Muscle layer of colon (tissue), 2 donors: ENCODE data around the gene TMIGD1.

Experiments used
- H3K27ac ChIP-seq: one replicate; pipeline ENCODE4 v1.7.0; 2013; ENCODE audit warnings: low read depth, mild to moderate bottlenecking, low read length, moderate library complexity
- H3K27me3 ChIP-seq, 2 donors: one replicate each; pipeline ENCODE4 v1.7.0; 2013; ENCODE audit warnings: low read length in 2 of 2, mild to moderate bottlenecking in 2 of 2; ENCODE audit not compliant: insufficient read depth in 2 of 2, control insufficient read depth in 1 of 2
- H3K36me3 ChIP-seq: one replicate; pipeline ENCODE4 v1.7.0; 2013; ENCODE audit warnings: mild to moderate bottlenecking, low read length; ENCODE audit not compliant: insufficient read depth
- H3K4me1 ChIP-seq: one replicate; pipeline ENCODE4 v1.7.0; 2013; ENCODE audit warnings: mild to moderate bottlenecking, low read length; ENCODE audit not compliant: insufficient read depth
- H3K4me3 ChIP-seq, 2 donors: one replicate each; pipeline ENCODE4 v1.7.0; 2013; ENCODE audit warnings: low read length in 2 of 2, low read depth in 1 of 2, mild to moderate bottlenecking in 1 of 2, moderate library complexity in 1 of 2
- H3K9ac ChIP-seq: one replicate; pipeline ENCODE4 v1.7.0; 2013; ENCODE audit warnings: low read length
- H3K9me3 ChIP-seq: one replicate; pipeline ENCODE4 v1.7.0; 2013; ENCODE audit warnings: mild to moderate bottlenecking, low read length
- donor health status: abdominal sarcoma.
- donor health status: Adenocarcinoma of cecum.

Gene TMIGD1

DNA sequence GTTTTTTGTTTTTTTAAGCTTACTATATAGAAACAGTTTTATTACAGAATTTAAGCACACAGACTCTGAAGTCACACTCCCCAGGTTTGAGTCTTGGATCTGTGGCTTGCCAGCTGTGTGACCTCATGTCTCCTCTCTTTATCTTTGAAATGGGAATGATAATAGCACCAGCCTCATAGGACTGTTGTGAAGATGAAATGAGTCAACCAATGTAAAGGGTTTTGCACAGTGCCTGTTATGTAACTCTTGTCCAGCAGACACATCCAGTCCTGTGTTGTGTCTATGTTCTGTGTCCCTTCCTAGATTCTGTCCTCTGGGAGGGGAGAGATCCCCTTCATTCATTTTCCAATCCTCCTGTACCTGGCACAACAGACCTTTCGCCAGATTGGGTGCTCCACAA is 41.8 kb upstream of the TMIGD1 start:
- no peak overlapping the region for H3K27ac ChIP-seq
- H3K4me1 ChIP-seq: peaks cover 10% of the 10 kb centered on the region
- H3K4me3 ChIP-seq: no peak overlapping the region
- H3K27me3 ChIP-seq: no peaks in the 10 kb centered on the region
- no peak overlapping the region for H3K9ac ChIP-seq
- no peaks in the 10 kb centered on the region for H3K36me3 ChIP-seq
- H3K9me3 ChIP-seq: no peaks in the 10 kb centered on the region

DNA sequence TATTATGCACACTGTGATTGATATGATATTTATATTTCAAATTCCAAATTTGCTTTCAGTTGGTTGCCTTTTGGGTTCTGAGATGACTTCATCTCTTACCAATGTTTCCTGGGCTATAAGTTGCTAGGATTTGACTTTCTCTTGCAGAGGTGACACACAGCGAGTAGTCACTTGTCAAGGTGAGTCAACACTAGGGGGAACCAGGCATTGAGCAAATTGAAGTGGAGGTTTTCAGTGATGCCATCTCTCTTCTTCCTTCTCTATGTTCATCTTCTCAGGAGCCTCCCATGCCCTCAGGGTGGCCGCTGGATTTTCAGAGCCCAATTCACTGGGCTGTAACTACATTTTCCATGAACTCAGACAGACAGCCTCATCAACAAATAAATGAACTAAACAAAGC is 38.9 kb upstream of the TMIGD1 start:
- no peak overlapping the region for H3K27ac ChIP-seq
- no peak overlapping the region for H3K9ac ChIP-seq
- no peaks in the 10 kb centered on the region for H3K9me3 ChIP-seq
- no peaks in the 10 kb centered on the region for H3K27me3 ChIP-seq
- no peaks in the 10 kb centered on the region for H3K4me1 ChIP-seq
- H3K4me3 ChIP-seq: no peak overlapping the region
- no peaks in the 10 kb centered on the region for H3K36me3 ChIP-seq

DNA sequence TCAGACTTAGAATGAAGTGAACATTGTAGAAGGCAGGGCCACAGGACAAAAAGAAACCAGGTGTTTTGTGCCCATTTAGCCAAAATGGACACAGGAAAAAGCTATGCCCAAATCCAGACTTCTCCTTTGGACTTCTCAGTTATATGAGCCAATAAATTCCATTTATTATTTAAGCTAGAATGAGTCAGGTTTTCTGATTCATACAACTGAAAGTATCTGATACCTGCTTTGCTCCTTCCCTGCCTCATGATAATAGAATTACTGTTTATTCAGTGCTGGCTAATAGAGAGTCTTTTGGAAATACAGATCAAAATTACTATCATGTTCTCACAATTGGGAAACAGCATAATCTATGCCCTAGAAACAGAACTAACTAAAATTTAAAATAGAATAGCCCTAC is 36.1 kb upstream of the TMIGD1 start:
- Histone ChIP-seq H3K27me3 (no peaks in the 10 kb centered on the region), H3K27ac (no peak overlapping the region), H3K36me3 (no peaks in the 10 kb centered on the region), H3K4me1 (no peaks in the 10 kb centered on the region), H3K9me3 (no peaks in the 10 kb centered on the region), H3K9ac (no peak overlapping the region), H3K4me3 (no peak overlapping the region)

GRCh38 chr17:30368912-30369720 is 35.3 kb upstream of the TMIGD1 start:
- H3K9me3 ChIP-seq: no peaks in the 10 kb centered on the region

DNA sequence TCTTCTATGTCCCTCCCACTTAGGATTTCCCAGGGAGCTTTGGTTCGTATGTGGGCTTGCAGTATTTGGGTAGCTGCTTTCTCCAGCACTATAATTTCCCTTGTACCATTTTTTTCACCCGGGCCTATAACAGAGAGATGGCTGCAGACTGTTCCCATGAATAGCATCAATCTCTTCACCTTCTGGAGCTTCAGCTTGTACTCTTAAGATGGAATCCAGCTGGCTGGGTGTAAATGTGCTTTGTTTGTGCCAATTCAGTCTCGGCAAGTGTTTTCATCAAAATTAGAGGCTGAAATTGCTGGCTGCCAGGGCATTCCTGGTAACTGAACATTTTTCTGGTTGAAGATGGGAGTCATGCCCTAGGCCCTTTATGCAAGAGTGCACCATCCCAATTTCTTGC is 32.7 kb upstream of the TMIGD1 start:
- Histone ChIP-seq H3K4me1 (no peaks in the 10 kb centered on the region), H3K36me3 (no peaks in the 10 kb centered on the region), H3K27me3 (no peaks in the 10 kb centered on the region), H3K4me3 (no peak overlapping the region), H3K9me3 (no peaks in the 10 kb centered on the region), H3K9ac (no peak overlapping the region), H3K27ac (no peak overlapping the region)

More at GRCh38 chr17:30368912-30369720, 35.3 kb upstream of the TMIGD1 start:
- no peak overlapping the region for H3K9ac ChIP-seq
- no peaks in the 10 kb centered on the region for H3K27me3 ChIP-seq
- H3K4me3 ChIP-seq: no peak overlapping the region
- no peak overlapping the region for H3K27ac ChIP-seq
- H3K4me1 ChIP-seq: no peaks in the 10 kb centered on the region
- H3K36me3 ChIP-seq: no peaks in the 10 kb centered on the region

- H3K27ac ChIP-seq: no peak overlapping the region
- no peak overlapping the region for H3K4me3 ChIP-seq
Observed at GRCh38 chr17:30363715-30364202, 29.9 kb upstream of the TMIGD1 start.

GRCh38 chr17:30361766-30362279 is 28.0 kb upstream of the TMIGD1 start:
- Histone ChIP-seq H3K4me1 (no peaks in the 10 kb centered on the region), H3K9me3 (no peaks in the 10 kb centered on the region), H3K4me3 (no peak overlapping the region), H3K36me3 (no peaks in the 10 kb centered on the region), H3K27me3 (no peaks in the 10 kb centered on the region), H3K9ac (no peak overlapping the region), H3K27ac (no peak overlapping the region)

More at GRCh38 chr17:30363715-30364202, 29.9 kb upstream of the TMIGD1 start:
- Histone ChIP-seq H3K36me3 (no peaks in the 10 kb centered on the region), H3K9me3 (no peaks in the 10 kb centered on the region), H3K27me3 (no peaks in the 10 kb centered on the region), H3K9ac (no peak overlapping the region), H3K4me1 (no peaks in the 10 kb centered on the region)

DNA sequence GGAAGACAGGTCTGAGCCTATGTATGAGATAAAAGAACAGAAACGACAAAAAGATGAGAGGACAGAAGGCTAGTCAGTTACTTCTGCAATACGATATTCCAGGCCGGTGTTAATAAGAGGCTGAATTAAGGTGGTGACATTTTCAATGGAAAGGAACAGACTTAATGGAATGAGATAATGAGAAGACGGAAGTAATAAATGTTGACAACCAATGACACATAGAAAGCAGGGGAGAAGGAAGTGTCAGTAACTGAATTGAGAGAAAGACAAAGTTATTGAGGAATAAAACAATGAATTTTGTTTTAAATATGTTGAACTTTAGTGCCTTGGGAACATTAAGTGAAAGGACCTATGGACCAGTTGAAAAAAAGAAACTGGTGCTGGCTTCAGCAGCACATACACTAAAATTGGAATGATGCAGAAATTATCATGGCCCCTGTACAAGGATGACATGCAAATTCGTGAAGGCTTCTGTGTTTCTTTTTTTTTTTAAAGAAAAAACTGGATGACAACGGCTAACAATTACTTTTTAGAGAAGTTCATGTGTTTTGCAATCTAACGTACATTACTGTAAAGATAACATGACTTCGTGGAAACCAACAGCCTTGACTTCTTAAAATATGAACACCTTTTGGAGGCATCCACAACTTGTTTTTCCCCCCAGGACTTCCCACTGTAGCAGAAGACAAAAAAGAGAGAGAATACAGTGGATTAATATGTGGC is 26.4 kb upstream of the TMIGD1 start:
- no peak overlapping the region for H3K9ac ChIP-seq
- H3K36me3 ChIP-seq: no peaks in the 10 kb centered on the region
- H3K27me3 ChIP-seq: no peaks in the 10 kb centered on the region
- H3K4me1 ChIP-seq: no peaks in the 10 kb centered on the region
- H3K4me3 ChIP-seq: no peak overlapping the region
- no peaks in the 10 kb centered on the region for H3K9me3 ChIP-seq
- no peak overlapping the region for H3K27ac ChIP-seq

- Histone ChIP-seq H3K4me3 (no peak overlapping the region), H3K27ac (no peak overlapping the region), H3K9me3 (no peaks in the 10 kb centered on the region), H3K9ac (no peak overlapping the region), H3K4me1 (no peaks in the 10 kb centered on the region), H3K27me3 (no peaks in the 10 kb centered on the region), H3K36me3 (no peaks in the 10 kb centered on the region)
Observed at GRCh38 chr17:30358055-30358760, 24.4 kb upstream of the TMIGD1 start.

GRCh38 chr17:30357476-30357875 is 23.6 kb upstream of the TMIGD1 start:
- Histone ChIP-seq H3K4me3 (no peak overlapping the region), H3K9me3 (no peaks in the 10 kb centered on the region), H3K27ac (no peak overlapping the region), H3K9ac (no peak overlapping the region), H3K36me3 (no peaks in the 10 kb centered on the region), H3K27me3 (no peaks in the 10 kb centered on the region), H3K4me1 (no peaks in the 10 kb centered on the region)

GRCh38 chr17:30354701-30355100 is 20.8 kb upstream of the TMIGD1 start:
- Histone ChIP-seq H3K9ac (no peak overlapping the region), H3K36me3 (no peaks in the 10 kb centered on the region)

More at GRCh38 chr17:30354701-30355100, 20.8 kb upstream of the TMIGD1 start:
- H3K27ac ChIP-seq: no peak overlapping the region
- no peaks in the 10 kb centered on the region for H3K27me3 ChIP-seq
- H3K4me1 ChIP-seq: no peaks in the 10 kb centered on the region
- no peak overlapping the region for H3K4me3 ChIP-seq
- H3K9me3 ChIP-seq: no peaks in the 10 kb centered on the region
